ENCODE measurements around the gene TPMT. TPM values are rescaled to one million over a fixed set of nuclear protein-coding genes. Genes with fewer than 3 reads are reported as not detected.

The TPMT gene
- total and polyA plus RNA-seq, 2 of the 13 experiments (the other 11 are each of a cell fraction or from before 2014, with no cell fraction given): 11.1 to 22.8 TPM

DNA sequence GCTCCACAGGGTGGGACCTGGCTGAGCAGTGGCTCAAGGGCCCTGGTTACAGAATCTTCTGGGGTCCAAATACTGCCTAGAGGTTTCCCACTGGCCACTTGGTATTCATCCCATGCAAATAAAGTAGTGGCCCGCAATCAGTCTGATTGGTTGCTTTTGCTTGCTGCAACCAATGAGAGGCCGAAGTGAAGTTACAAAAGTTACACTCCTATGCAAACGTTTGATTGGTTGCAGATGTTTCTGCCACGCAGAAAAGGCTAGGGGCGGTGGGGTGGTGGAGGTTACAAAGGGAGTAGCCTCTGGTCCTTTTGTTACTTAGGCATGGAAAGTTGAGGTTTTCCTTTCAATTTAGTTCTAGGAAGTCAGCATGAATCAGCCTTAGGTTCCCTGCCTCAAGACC lies 28.8 kb downstream of the TPMT start:
- 40% methylated on average over 5 of the region's 5 CpGs for whole genome bisulfite sequencing (ENCODE audit: low lambda C conversion rate)
- Histone ChIP-seq H3K27me3 (ENCODE audit: control insufficient read depth in 1 of 2, insufficient read depth in 2 of 2, low read length in 2 of 2) (no peaks in the 10 kb centered on the region; a peak in 1 of 5 replicates), H3K9ac (ENCODE audit: insufficient read depth, low read depth, low read length) (no peak overlapping the region), H3K9me3 (ENCODE audit: low read length) (no peaks in the 10 kb centered on the region), H3K4me2 (ENCODE audit: low read depth, low read length) (no peak overlapping the region), H4K20me1 (ENCODE audit: insufficient read depth, low read length) (no peaks in the 10 kb centered on the region), H3K4me1 (ENCODE audit: insufficient read depth, low read length) (peaks cover 15% of the 10 kb centered on the region), H3K79me2 (ENCODE audit: insufficient read depth, low read length) (no peaks in the 10 kb centered on the region), H3K4me3 (replicated peaks in 1 of 3; ENCODE audit: insufficient read depth in 1 of 3, low read depth in 2 of 3, low read length in 3 of 3) (no peak overlapping the region), H2AFZ (ENCODE audit: low read length) (no peak overlapping the region), H3K27ac (ENCODE audit: extremely low read length, insufficient read depth, low read length) (no peak overlapping the region), H3K36me3 (replicated peaks in 1 of 2; ENCODE audit: control insufficient read depth in 1 of 2, insufficient read depth in 2 of 2, low read length in 2 of 2) (peaks cover 0 to 4% of the 10 kb centered on the region in 2 experiments; a peak in 2 of 5 replicates)
- ChIA-PET POLR2A (no interaction called here), CTCF (ENCODE audit: low intra/inter-chr PET ratio, low total read pairs) (no interaction called here)
- ATAC-seq: no peak
- intact Hi-C loops (cut with micrococcal nuclease; ENCODE audit: unreplicated experiment): no loop called here
- FAIRE-seq: no peak
- in situ Hi-C loops (cut with HindIII; ENCODE audit: extremely low pct_ligation_motif_present, low pct_unique_long_range_greater_than_20kb): loop anchor here (10.0 kb wide), 2 partner anchors 291 to 971 kb away; no protein-coding TSS in a partner anchor
- TF ChIP-seq ZNF549 (CRISPR knock-in tag; IDR thresholded peaks at IDR 0.05): no peak
- no peak for TF ChIP-seq NR2C2 (CRISPR knock-in tag; IDR thresholded peaks at IDR 0.05; ENCODE audit: borderline replicate concordance)
- no peak for TF ChIP-seq SRSF1 (optimal IDR thresholded peaks at IDR 0.05; ENCODE audit: low read depth, low read length)
- TF ChIP-seq TBX2 (CRISPR knock-in tag; IDR thresholded peaks at IDR 0.05; ENCODE audit: borderline replicate concordance): no peak
- no peak for TF ChIP-seq RFXANK (CRISPR knock-in tag; IDR thresholded peaks at IDR 0.05)
- no peak for TF ChIP-seq FOXK2 (IDR thresholded peaks at IDR 0.05)
- TF ChIP-seq, protein P1, sequence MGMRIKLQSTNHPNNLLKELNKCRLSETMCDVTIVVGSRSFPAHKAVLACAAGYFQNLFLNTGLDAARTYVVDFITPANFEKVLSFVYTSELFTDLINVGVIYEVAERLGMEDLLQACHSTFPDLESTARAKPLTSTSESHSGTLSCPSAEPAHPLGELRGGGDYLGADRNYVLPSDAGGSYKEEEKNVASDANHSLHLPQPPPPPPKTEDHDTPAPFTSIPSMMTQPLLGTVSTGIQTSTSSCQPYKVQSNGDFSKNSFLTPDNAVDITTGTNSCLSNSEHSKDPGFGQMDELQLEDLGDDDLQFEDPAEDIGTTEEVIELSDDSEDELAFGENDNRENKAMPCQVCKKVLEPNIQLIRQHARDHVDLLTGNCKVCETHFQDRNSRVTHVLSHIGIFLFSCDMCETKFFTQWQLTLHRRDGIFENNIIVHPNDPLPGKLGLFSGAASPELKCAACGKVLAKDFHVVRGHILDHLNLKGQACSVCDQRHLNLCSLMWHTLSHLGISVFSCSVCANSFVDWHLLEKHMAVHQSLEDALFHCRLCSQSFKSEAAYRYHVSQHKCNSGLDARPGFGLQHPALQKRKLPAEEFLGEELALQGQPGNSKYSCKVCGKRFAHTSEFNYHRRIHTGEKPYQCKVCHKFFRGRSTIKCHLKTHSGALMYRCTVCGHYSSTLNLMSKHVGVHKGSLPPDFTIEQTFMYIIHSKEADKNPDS (CRISPR knock-in tag; IDR thresholded peaks at IDR 0.05): no peak
- TF ChIP-seq ZSCAN31 (CRISPR knock-in tag; IDR thresholded peaks at IDR 0.05; ENCODE audit: low read depth): no peak
- no peak for TF ChIP-seq ZNF329 (CRISPR knock-in tag; IDR thresholded peaks at IDR 0.05; ENCODE audit: low read depth)
- TF ChIP-seq MEIS2 (CRISPR knock-in tag; IDR thresholded peaks at IDR 0.05): no peak
- TF ChIP-seq, protein P2, sequence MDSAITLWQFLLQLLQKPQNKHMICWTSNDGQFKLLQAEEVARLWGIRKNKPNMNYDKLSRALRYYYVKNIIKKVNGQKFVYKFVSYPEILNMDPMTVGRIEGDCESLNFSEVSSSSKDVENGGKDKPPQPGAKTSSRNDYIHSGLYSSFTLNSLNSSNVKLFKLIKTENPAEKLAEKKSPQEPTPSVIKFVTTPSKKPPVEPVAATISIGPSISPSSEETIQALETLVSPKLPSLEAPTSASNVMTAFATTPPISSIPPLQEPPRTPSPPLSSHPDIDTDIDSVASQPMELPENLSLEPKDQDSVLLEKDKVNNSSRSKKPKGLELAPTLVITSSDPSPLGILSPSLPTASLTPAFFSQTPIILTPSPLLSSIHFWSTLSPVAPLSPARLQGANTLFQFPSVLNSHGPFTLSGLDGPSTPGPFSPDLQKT (CRISPR knock-in tag; IDR thresholded peaks at IDR 0.05; ENCODE audit: borderline replicate concordance): no peak
- TF ChIP-seq, protein P3, sequence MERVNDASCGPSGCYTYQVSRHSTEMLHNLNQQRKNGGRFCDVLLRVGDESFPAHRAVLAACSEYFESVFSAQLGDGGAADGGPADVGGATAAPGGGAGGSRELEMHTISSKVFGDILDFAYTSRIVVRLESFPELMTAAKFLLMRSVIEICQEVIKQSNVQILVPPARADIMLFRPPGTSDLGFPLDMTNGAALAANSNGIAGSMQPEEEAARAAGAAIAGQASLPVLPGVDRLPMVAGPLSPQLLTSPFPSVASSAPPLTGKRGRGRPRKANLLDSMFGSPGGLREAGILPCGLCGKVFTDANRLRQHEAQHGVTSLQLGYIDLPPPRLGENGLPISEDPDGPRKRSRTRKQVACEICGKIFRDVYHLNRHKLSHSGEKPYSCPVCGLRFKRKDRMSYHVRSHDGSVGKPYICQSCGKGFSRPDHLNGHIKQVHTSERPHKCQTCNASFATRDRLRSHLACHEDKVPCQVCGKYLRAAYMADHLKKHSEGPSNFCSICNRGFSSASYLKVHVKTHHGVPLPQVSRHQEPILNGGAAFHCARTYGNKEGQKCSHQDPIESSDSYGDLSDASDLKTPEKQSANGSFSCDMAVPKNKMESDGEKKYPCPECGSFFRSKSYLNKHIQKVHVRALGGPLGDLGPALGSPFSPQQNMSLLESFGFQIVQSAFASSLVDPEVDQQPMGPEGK (CRISPR knock-in tag; IDR thresholded peaks at IDR 0.05): no peak
- TF ChIP-seq SRY (CRISPR knock-in tag; IDR thresholded peaks at IDR 0.05): no peak
- no peak for TF ChIP-seq ZNF747 (CRISPR knock-in tag; IDR thresholded peaks at IDR 0.05; ENCODE audit: borderline replicate concordance)
- no peak for TF ChIP-seq ZNF550 (CRISPR knock-in tag; IDR thresholded peaks at IDR 0.05; ENCODE audit: borderline replicate concordance)
- no TSS peak for BruUV-seq (replicated peaks)
- DNase-seq (ENCODE audit: low spot score): no peak

Data from HepG2 (cell line).